Lung microvascular endothelial cell (primary cell): Measurements from ENCODE around the gene COL11A2. TPM values are rescaled to one million over a fixed set of nuclear protein-coding genes. Genes with fewer than 3 reads are reported as not detected.
A peak's percentile ranks its signal among the peaks of the same experiment; 100 is the strongest.

Experiments used
- DNase-seq, 2 donors: peaks; one replicate each; pipeline versions ENCODE4 v3.0.0 to v3.0.0-alpha.2; 2010; ENCODE audit warnings: low read depth in 2 of 2
- total RNA-seq: library from RNA; depleted of rRNA; stranded (reverse); fragments of >200 nt; gene quantifications from 2 replicates; pipeline ENCODE4 v1.2.1, GENCODE V29; 2014

COL11A2 gene
- total RNA-seq, 1 donor from 2014 or later, result 0.20 TPM

GRCh38 chr6:33120001-33120400 is 72.3 kb downstream of the COL11A2 start:
- DNase-seq, result no peak

DNA sequence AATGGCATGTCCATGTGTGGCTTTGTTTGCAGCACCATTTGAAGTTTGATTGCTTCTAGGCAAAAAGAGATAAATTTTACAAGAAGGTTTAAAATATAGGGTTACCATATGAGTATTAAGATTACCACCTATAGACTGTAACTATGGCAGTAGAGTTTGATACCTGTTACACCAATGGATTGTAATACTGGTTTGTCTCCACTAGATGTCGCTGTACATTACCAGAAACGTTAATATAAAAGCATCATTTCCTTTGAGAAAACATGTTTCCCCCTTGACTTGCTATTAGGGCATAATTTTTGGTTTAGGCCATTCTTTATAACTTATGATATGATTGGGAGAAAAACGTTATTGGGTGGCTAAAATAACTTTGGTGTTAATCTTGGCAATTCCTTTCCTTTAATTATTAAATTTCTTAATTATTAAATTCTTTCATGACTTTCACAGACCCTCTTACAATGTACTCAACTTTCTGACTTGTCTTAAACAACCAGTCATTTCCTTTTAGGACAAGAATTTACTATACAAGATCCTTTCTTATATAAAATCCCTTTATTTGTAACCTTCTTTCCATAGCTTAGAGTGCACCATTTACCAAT is 73.6 kb downstream of the COL11A2 start:
- peak; percentile 54 to 69 for DNase-seq

GRCh38 chr6:33117811-33118277 is 74.4 kb downstream of the COL11A2 start:
- DNase-seq, result no peak

GRCh38 chr6:33116841-33117711 is 75.2 kb downstream of the COL11A2 start:
- no peak for DNase-seq

- DNase-seq, result no peak
Observed at GRCh38 chr6:33116417-33116816, 75.8 kb downstream of the COL11A2 start.

- no peak for DNase-seq
Observed at GRCh38 chr6:33114406-33114805, 77.9 kb downstream of the COL11A2 start.

DNA sequence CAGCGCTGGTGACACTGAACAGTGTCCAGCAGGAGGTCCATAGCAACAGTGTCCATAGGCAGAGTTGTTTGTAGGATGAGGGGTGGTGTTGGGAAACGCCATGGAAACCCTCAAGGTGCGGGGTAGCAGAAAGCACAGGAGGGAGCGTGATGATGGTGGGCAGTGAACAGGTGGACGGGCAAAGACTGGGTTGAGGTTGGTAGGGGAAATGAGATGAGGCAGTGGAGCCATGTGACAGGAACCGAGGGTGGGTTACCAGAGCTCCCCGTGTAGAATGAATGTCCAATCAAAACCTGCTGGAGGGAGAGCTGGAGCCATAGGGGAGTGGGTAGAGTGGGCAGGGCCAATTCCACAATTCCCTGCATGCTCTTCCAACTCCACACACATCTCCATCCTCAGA is 78.5 kb downstream of the COL11A2 start:
- DNase-seq, result no peak

Other genes with a start within 250 kb of the COL11A2 start
- gene HLA-DMA, start 239.4 kb downstream of the COL11A2 start, total RNA-seq, result 0.20 and 0.44 TPM in 2 replicates
- gene BRD2, start 223.9 kb downstream of the COL11A2 start, total RNA-seq, result 34.0 and 49.8 TPM in 2 replicates
- gene HLA-DOA, start 182.9 kb downstream of the COL11A2 start, total RNA-seq, result not detected in 2 replicates
- gene HLA-DPA1, start 118.8 kb downstream of the COL11A2 start, total RNA-seq, result 3.0 and 10.5 TPM in 2 replicates
- 7.3 and 12.2 TPM in 2 replicates for gene HLA-DPB1, start 116.5 kb downstream of the COL11A2 start, total RNA-seq
- 15.5 and 18.3 TPM in 2 replicates for gene RXRB, start 8.2 kb upstream of the COL11A2 start, total RNA-seq
- gene SLC39A7, start 8.4 kb upstream of the COL11A2 start, total RNA-seq, result 79.8 and 95.2 TPM in 2 replicates
- 7.0 and 8.5 TPM in 2 replicates for gene HSD17B8, start 12.2 kb upstream of the COL11A2 start, total RNA-seq
- gene RING1, start 16.0 kb upstream of the COL11A2 start, total RNA-seq, result 14.4 and 22.8 TPM in 2 replicates
- gene VPS52, start 79.4 kb upstream of the COL11A2 start, total RNA-seq, result 20.9 and 26.6 TPM in 2 replicates
- 4,351 and 4,512 TPM in 2 replicates for gene RPS18, start 79.6 kb upstream of the COL11A2 start, total RNA-seq
- 4.1 and 6.5 TPM in 2 replicates for gene B3GALT4, start 84.7 kb upstream of the COL11A2 start, total RNA-seq
- 55.4 and 58.5 TPM in 2 replicates for gene WDR46, start 96.8 kb upstream of the COL11A2 start, total RNA-seq
- gene PFDN6, start 97.1 kb upstream of the COL11A2 start, total RNA-seq, result 30.3 and 34.1 TPM in 2 replicates
- gene RGL2, start 106.5 kb upstream of the COL11A2 start, total RNA-seq, result 31.8 and 53.0 TPM in 2 replicates
- gene TAPBP, start 121.6 kb upstream of the COL11A2 start, total RNA-seq, result 46.9 and 57.7 TPM in 2 replicates
- gene ZBTB22, start 125.3 kb upstream of the COL11A2 start, total RNA-seq, result 11.3 and 20.0 TPM in 2 replicates
- 29.2 and 35.9 TPM in 2 replicates for gene DAXX, start 130.5 kb upstream of the COL11A2 start, total RNA-seq
- gene KIFC1, start 199.4 kb upstream of the COL11A2 start, total RNA-seq, result 4.2 and 9.4 TPM in 2 replicates
- gene PHF1, start 218.5 kb upstream of the COL11A2 start, total RNA-seq, result 5.4 and 9.7 TPM in 2 replicates
- gene CUTA, start 225.6 kb upstream of the COL11A2 start, total RNA-seq, result 52.3 and 89.5 TPM in 2 replicates
- gene SYNGAP1, start 227.6 kb upstream of the COL11A2 start, total RNA-seq, result 1.3 and 1.6 TPM in 2 replicates